Mesendoderm (in vitro differentiated cells): ENCODE results near the gene EYA2.
A peak's percentile ranks its signal among the peaks of the same experiment; 100 is the strongest.
"Not testable (repeated sequence)": the region's sequence is repeated elsewhere in the genome, so short reads cannot be mapped to it uniquely, and the experiment has no call there.

Experiments
- DNase-seq: peaks from one replicate; pipeline ENCODE4 v3.0.0; 2013
- H2AK5ac ChIP-seq: 2 replicates; pipeline ENCODE4 v1.6.1; 2013; ENCODE audit warnings: low read length, inconsistent platforms
- H2BK120ac ChIP-seq: 2 replicates; pipeline ENCODE4 v1.6.1; 2013; ENCODE audit warnings: low read depth, mild to moderate bottlenecking, low read length, moderate library complexity, mixed read lengths
- H2BK15ac ChIP-seq: replicated peaks from 2 replicates; pipeline ENCODE4 v1.6.1; 2013; ENCODE audit warnings: low read depth, mild to moderate bottlenecking, moderate library complexity
- H2BK5ac ChIP-seq: 2 replicates; pipeline ENCODE4 v1.6.1; 2013; ENCODE audit warnings: low read length, inconsistent platforms
- H3K18ac ChIP-seq: 2 replicates; pipeline ENCODE4 v1.6.1; 2013; ENCODE audit warnings: mild to moderate bottlenecking, low read length, mixed read lengths
- H3K23ac ChIP-seq: one replicate; pipeline ENCODE4 v1.6.1; 2013; ENCODE audit warnings: low read length
- H3K27ac ChIP-seq: 2 replicates; pipeline ENCODE4 v1.5.1; 2013; ENCODE audit warnings: low read depth, mild to moderate bottlenecking, inconsistent platforms, low read length, moderate library complexity
- H3K27me3 ChIP-seq: 2 replicates; pipeline ENCODE4 v1.6.1; 2013; ENCODE audit warnings: low read length, control low read depth, mild to moderate bottlenecking, inconsistent platforms; ENCODE audit not compliant: insufficient read depth, poor library complexity
- H3K36me3 ChIP-seq: 2 replicates; pipeline ENCODE4 v1.6.1; 2013; ENCODE audit warnings: low read length, inconsistent platforms; ENCODE audit not compliant: control insufficient read depth, insufficient read depth
- H3K4ac ChIP-seq: one replicate; pipeline ENCODE4 v1.6.1; 2013; ENCODE audit warnings: low read depth, mild to moderate bottlenecking, low read length, moderate library complexity
- H3K4me1 ChIP-seq: 2 replicates; pipeline ENCODE4 v1.6.1; 2013; ENCODE audit warnings: low read depth, low read length, inconsistent platforms; ENCODE audit not compliant: control insufficient read depth
- H3K4me2 ChIP-seq: 2 replicates; pipeline ENCODE4 v1.6.1; 2013; ENCODE audit warnings: low read length
- H3K4me3 ChIP-seq: 2 replicates; pipeline ENCODE4 v1.5.1; 2013; ENCODE audit warnings: mild to moderate bottlenecking, low read length
- H3K56ac ChIP-seq: one replicate; pipeline ENCODE4 v1.6.1; 2013; ENCODE audit warnings: low read length
- H3K79me1 ChIP-seq: 2 replicates; pipeline ENCODE4 v1.6.1; 2013; ENCODE audit warnings: low read length, inconsistent platforms
- H3K79me2 ChIP-seq: 2 replicates; pipeline ENCODE4 v1.6.1; 2013; ENCODE audit warnings: mild to moderate bottlenecking, low read length; ENCODE audit not compliant: control insufficient read depth, insufficient read depth
- H3K9ac ChIP-seq: 2 replicates; pipeline ENCODE4 v1.6.1; 2013; ENCODE audit warnings: low read length, inconsistent platforms
- H4K5ac ChIP-seq: one replicate; pipeline ENCODE4 v1.6.1; 2013; ENCODE audit warnings: low read length
- H4K8ac ChIP-seq: one replicate; pipeline ENCODE4 v1.6.1; 2013; ENCODE audit warnings: low read depth, mild to moderate bottlenecking, control low read depth, low read length, moderate library complexity
- WGBS: extraction: QIAGEN DNeasy Blood & Tissue Kit; methylation state at CpG from one replicate; pipeline ENCODE4 v1.1.7; 2013; ENCODE audit warnings: low lambda C conversion rate, missing lambda C conversion rate; ENCODE audit not compliant: insufficient coverage; ENCODE audit errors: extremely low coverage; 5-methylcytosine and 5-hydroxymethylcytosine counted together

The EYA2 gene

DNA sequence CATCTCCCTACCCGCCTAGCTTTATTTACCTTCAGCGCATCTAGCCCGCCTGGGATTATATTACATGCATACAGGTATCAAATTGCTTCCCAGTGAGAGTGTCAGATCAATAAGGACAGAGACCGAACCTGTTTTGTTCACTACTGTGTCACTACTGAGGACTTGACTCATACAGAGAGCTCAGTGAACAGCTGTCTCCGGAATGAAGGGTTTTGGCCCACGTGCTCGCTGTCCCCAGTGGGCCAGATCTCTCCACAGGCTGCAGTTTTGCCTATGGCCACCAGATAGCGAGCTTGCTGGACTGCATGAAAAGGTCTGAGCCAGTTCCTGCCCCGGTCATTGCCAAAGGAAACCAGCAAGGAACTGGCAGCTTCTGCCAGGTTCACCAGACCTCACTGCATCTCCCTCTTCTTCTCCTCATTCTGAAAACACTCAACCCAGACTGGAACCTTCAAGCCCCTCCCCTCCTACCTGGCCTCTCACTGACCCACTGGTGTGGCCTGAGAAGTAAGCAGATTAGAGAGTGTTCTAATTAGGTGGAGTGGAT lies 311.0 kb downstream of the EYA2 start:
- peak; percentile 69 for DNase-seq
- no peak overlapping the region for H3K27ac ChIP-seq
- H3K4ac ChIP-seq = no peak overlapping the region

DNA sequence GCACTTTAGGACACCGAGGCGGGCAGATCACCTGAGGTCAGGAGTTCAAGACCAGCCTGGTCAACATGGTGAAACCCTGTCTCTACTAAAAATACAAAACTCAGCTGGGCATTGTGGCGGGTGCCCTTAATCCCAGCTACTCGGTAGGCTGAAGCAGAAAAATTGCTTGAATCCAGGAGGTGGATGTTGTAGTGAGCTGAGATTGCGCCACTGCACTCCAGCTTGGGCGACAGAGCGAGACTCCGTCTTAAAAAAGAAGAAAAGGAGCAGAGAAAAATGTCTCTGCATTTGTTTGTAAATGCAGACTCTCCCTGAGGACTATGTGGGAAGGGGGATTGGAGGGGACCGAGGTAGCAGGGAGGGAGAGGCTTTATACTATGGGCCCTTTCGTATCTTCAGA lies 311.9 kb downstream of the EYA2 start:
- not testable (repeated sequence) for H3K56ac ChIP-seq, H2AK5ac ChIP-seq, H2BK120ac ChIP-seq

More for the DNA sequence above, 311.0 kb downstream of the EYA2 start:
- no peak overlapping the region for H3K4me3 ChIP-seq
- H4K8ac ChIP-seq = no peak overlapping the region
- H2BK5ac ChIP-seq = no peak overlapping the region
- H3K79me1 ChIP-seq = no peaks in the 10 kb centered on the region
- H3K23ac ChIP-seq = no peak overlapping the region
- no peak overlapping the region for H3K56ac ChIP-seq
- no peak overlapping the region for H2BK120ac ChIP-seq
- peaks cover 6% of the 10 kb centered on the region for H3K36me3 ChIP-seq
- no peaks in the 10 kb centered on the region for H3K79me2 ChIP-seq
- peaks cover 3% of the 10 kb centered on the region for H3K4me1 ChIP-seq
- no peak overlapping the region for H4K5ac ChIP-seq
- H3K27me3 ChIP-seq = no peaks in the 10 kb centered on the region
- no peak overlapping the region for H3K9ac ChIP-seq
- no CpG with 5 or more reads among the region's 9 CpGs for WGBS
- H2BK15ac ChIP-seq = no peak overlapping the region
- H3K18ac ChIP-seq = no peak overlapping the region
- no peak overlapping the region for H3K4me2 ChIP-seq
- no peak overlapping the region for H2AK5ac ChIP-seq

DNA sequence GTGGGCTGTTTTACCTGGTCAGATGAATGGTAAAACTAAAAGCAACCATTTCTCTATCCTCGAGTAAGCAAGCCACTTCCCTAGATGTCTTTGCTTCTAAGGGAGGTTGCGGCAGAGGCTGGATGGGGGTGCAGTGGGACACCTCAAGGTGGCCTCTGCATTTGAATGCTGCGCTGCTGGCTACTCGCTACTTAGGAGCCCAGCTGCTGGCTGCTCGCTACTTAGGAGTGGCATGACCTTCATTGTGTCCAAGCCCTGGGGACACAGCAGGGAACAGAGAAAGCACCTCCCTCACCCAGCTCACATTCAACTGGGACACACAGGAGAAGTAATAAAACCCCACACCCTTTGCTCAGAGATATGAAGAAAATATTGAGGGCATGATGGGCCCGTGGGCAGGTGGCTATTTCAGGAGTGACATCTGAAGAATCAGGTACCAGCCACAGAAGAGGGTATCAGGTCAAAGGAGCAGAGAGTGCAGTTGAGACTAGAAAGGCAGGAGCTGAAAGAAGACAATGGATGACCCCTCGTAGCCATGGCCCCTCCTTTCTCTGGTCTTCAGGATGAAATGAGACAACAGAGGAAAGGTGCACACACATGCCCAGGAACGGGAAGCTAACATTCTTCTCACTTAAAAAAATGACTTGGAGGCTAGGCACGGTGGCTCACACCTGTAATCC lies 312.5 kb downstream of the EYA2 start:
- no peaks in the 10 kb centered on the region for H3K4me1 ChIP-seq
- DNase-seq = no peak

More for the DNA sequence above, 311.9 kb downstream of the EYA2 start:
- not testable (repeated sequence) for H3K4me3 ChIP-seq, H4K5ac ChIP-seq, H3K79me1 ChIP-seq, H3K4me1 ChIP-seq, H3K4ac ChIP-seq, H3K27me3 ChIP-seq, H2BK15ac ChIP-seq, H3K79me2 ChIP-seq, H4K8ac ChIP-seq, H2BK5ac ChIP-seq, H3K27ac ChIP-seq, H3K4me2 ChIP-seq, H3K23ac ChIP-seq, H3K9ac ChIP-seq, DNase-seq, H3K36me3 ChIP-seq, H3K18ac ChIP-seq
- no CpG with 5 or more reads among the region's 10 CpGs for WGBS

DNA sequence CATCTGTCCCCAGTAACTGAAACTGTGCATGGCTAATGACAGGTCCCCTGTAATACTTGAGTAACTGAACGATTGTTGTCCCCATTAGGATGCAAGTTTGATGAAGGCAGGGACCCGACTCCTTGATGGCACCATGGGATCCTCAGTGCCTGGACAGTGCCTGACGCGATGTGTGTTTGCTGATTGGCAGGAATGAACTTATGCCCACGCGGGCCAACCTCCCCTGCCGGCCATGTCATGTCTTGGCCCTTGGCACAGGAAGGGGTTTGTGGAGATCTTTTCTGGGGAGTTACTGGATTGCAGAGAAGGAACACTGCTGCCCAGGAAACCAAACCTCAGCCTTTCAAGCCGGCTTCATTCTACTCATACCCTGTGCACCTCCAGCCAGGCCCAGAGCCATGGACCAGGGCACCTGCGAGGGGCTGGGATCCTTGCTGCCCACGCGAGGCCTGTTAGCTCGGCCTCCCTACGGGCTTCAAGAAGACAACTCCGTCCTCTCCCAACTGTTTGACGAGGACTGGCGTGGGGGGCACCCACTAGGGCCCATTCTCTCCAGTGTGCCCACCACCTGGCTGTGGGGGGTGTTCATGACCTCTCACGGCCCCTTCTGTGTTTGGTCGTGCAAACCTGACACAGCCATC lies 314.0 kb downstream of the EYA2 start:
- no peak overlapping the region for H4K8ac ChIP-seq
- no peak overlapping the region for H3K27ac ChIP-seq
- H4K5ac ChIP-seq = no peak overlapping the region
- no CpG with 5 or more reads among the region's 18 CpGs for whole genome bisulfite sequencing
- H3K9ac ChIP-seq = no peak overlapping the region
- no peaks in the 10 kb centered on the region for H3K79me2 ChIP-seq
- no peak overlapping the region for H2BK15ac ChIP-seq
- H2AK5ac ChIP-seq = no peak overlapping the region
- H3K36me3 ChIP-seq = peaks cover 6% of the 10 kb centered on the region
- no peak overlapping the region for H3K4ac ChIP-seq
- H3K4me2 ChIP-seq = no peak overlapping the region
- H3K79me1 ChIP-seq = no peaks in the 10 kb centered on the region
- no peaks in the 10 kb centered on the region for H3K27me3 ChIP-seq
- no peak overlapping the region for H2BK120ac ChIP-seq
- H3K56ac ChIP-seq = no peak overlapping the region
- H3K18ac ChIP-seq = no peak overlapping the region
- H2BK5ac ChIP-seq = no peak overlapping the region
- H3K23ac ChIP-seq = no peak overlapping the region
- H3K4me3 ChIP-seq = no peak overlapping the region
- H3K4me1 ChIP-seq = no peaks in the 10 kb centered on the region
- no peak for DNase-seq

More for the DNA sequence above, 312.5 kb downstream of the EYA2 start:
- no peak overlapping the region for H2BK120ac ChIP-seq
- no peak overlapping the region for H3K18ac ChIP-seq
- no peak overlapping the region for H3K56ac ChIP-seq
- no peaks in the 10 kb centered on the region for H3K79me1 ChIP-seq
- H4K8ac ChIP-seq = no peak overlapping the region
- no peak overlapping the region for H3K4ac ChIP-seq
- H2AK5ac ChIP-seq = no peak overlapping the region
- H4K5ac ChIP-seq = no peak overlapping the region
- H3K9ac ChIP-seq = no peak overlapping the region
- H3K27ac ChIP-seq = no peak overlapping the region
- peaks cover 6% of the 10 kb centered on the region for H3K36me3 ChIP-seq
- no peak overlapping the region for H3K4me3 ChIP-seq
- WGBS = no CpG with 5 or more reads among the region's 9 CpGs
- H2BK5ac ChIP-seq = no peak overlapping the region
- H3K79me2 ChIP-seq = no peaks in the 10 kb centered on the region
- no peaks in the 10 kb centered on the region for H3K27me3 ChIP-seq
- H3K4me2 ChIP-seq = no peak overlapping the region
- H2BK15ac ChIP-seq = no peak overlapping the region
- H3K23ac ChIP-seq = no peak overlapping the region

DNA sequence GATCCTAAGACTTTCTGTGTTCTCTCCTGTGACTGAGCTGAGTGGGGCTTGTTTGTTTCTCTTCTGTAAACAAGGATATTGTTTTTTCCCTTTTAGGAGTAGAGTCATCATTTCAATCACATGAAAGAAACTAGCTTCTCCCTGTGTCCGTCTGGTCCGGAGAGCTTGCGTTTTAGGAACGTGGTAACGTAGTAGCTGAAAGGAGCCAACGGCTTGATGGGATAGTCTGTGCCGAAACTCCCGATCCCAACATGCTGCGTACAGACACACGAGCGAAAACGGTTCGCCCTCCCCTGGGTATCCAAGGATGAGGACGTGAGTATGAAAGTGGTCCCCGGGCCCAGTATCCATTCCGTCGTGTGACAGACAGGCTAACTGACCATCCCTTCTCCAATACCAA lies 315.3 kb downstream of the EYA2 start:
- no peak overlapping the region for H3K4me2 ChIP-seq
- H2BK120ac ChIP-seq = no peak overlapping the region
- no peak overlapping the region for H4K8ac ChIP-seq
- H2BK5ac ChIP-seq = no peak overlapping the region
- no peaks in the 10 kb centered on the region for H3K79me2 ChIP-seq
- no peak overlapping the region for H3K27ac ChIP-seq
- H3K27me3 ChIP-seq = no peaks in the 10 kb centered on the region
- H3K4me1 ChIP-seq = no peaks in the 10 kb centered on the region
- no peak overlapping the region for H3K9ac ChIP-seq
- no peak overlapping the region for H3K4ac ChIP-seq
- no peak overlapping the region for H3K4me3 ChIP-seq
- peaks cover 6% of the 10 kb centered on the region for H3K36me3 ChIP-seq
- H2AK5ac ChIP-seq = no peak overlapping the region
- no peaks in the 10 kb centered on the region for H3K79me1 ChIP-seq
- no CpG with 5 or more reads among the region's 17 CpGs for WGBS
- no peak overlapping the region for H3K56ac ChIP-seq
- DNase-seq = no peak
- no peak overlapping the region for H4K5ac ChIP-seq
- no peak overlapping the region for H2BK15ac ChIP-seq
- H3K18ac ChIP-seq = no peak overlapping the region
- H3K23ac ChIP-seq = no peak overlapping the region
